Measurements from ENCODE around the gene SEC61A1.

DNA sequence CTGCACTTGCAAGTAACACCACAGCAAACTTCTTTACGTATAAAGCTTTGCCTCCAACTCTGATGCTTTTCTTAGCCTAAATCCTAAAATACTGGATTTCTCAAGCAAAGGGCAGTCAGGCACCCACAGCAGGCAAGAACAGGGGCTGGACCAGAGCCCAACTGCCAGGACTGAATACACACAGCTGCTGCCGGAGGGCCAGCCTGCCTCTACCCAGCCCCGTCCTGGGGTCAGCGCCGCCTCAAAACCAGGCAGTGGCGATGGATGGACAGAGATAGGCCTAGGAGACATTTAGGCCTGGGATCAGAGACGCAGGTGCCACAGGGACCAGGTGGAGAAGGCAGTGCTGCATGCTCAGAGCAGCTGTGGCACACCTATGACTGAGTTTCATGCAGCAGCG, 47.6 kb upstream of the SEC61A1 start:
- TF ChIP-seq CEBPB (IDR thresholded peaks at IDR 0.05) (no peak), JUNB (IDR thresholded peaks at IDR 0.05) (no peak), PHF8 (IDR thresholded peaks at IDR 0.05; ENCODE audit: borderline replicate concordance, low read depth) (no peak), POLR2A (IDR thresholded peaks at IDR 0.05; ENCODE audit: low read length) (no peak), RNF2 (IDR thresholded peaks at IDR 0.05; ENCODE audit: borderline replicate concordance, low read depth) (no peak), KDM1A (IDR thresholded peaks at IDR 0.05; ENCODE audit: low read depth) (no peak), POLR2AphosphoS2 (conservative IDR thresholded peaks at IDR 0.05; ENCODE audit: low read length) (no peak), ESRRA (IDR thresholded peaks at IDR 0.05; ENCODE audit: borderline replicate concordance, low read length) (no peak), EP300 (IDR thresholded peaks at IDR 0.05) (no peak), NR3C1 (IDR thresholded peaks at IDR 0.05) (no peak), ZFP36 (IDR thresholded peaks at IDR 0.05; ENCODE audit: borderline replicate concordance, partially characterized antibody) (no peak)
- TF ChIP-seq, protein P1, sequence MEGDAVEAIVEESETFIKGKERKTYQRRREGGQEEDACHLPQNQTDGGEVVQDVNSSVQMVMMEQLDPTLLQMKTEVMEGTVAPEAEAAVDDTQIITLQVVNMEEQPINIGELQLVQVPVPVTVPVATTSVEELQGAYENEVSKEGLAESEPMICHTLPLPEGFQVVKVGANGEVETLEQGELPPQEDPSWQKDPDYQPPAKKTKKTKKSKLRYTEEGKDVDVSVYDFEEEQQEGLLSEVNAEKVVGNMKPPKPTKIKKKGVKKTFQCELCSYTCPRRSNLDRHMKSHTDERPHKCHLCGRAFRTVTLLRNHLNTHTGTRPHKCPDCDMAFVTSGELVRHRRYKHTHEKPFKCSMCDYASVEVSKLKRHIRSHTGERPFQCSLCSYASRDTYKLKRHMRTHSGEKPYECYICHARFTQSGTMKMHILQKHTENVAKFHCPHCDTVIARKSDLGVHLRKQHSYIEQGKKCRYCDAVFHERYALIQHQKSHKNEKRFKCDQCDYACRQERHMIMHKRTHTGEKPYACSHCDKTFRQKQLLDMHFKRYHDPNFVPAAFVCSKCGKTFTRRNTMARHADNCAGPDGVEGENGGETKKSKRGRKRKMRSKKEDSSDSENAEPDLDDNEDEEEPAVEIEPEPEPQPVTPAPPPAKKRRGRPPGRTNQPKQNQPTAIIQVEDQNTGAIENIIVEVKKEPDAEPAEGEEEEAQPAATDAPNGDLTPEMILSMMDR (IDR thresholded peaks at IDR 0.05) = no peak
- TF ChIP-seq, protein P2, sequence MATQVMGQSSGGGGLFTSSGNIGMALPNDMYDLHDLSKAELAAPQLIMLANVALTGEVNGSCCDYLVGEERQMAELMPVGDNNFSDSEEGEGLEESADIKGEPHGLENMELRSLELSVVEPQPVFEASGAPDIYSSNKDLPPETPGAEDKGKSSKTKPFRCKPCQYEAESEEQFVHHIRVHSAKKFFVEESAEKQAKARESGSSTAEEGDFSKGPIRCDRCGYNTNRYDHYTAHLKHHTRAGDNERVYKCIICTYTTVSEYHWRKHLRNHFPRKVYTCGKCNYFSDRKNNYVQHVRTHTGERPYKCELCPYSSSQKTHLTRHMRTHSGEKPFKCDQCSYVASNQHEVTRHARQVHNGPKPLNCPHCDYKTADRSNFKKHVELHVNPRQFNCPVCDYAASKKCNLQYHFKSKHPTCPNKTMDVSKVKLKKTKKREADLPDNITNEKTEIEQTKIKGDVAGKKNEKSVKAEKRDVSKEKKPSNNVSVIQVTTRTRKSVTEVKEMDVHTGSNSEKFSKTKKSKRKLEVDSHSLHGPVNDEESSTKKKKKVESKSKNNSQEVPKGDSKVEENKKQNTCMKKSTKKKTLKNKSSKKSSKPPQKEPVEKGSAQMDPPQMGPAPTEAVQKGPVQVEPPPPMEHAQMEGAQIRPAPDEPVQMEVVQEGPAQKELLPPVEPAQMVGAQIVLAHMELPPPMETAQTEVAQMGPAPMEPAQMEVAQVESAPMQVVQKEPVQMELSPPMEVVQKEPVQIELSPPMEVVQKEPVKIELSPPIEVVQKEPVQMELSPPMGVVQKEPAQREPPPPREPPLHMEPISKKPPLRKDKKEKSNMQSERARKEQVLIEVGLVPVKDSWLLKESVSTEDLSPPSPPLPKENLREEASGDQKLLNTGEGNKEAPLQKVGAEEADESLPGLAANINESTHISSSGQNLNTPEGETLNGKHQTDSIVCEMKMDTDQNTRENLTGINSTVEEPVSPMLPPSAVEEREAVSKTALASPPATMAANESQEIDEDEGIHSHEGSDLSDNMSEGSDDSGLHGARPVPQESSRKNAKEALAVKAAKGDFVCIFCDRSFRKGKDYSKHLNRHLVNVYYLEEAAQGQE (IDR thresholded peaks at IDR 0.05) = no peak
- TF ChIP-seq, protein P3, sequence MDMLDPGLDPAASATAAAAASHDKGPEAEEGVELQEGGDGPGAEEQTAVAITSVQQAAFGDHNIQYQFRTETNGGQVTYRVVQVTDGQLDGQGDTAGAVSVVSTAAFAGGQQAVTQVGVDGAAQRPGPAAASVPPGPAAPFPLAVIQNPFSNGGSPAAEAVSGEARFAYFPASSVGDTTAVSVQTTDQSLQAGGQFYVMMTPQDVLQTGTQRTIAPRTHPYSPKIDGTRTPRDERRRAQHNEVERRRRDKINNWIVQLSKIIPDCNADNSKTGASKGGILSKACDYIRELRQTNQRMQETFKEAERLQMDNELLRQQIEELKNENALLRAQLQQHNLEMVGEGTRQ (IDR thresholded peaks at IDR 0.05) = no peak

Data from A549 (cell line).